Lower lobe of right lung (tissue), 2 donors: ENCODE data around the gene POLR1F. TPM values are rescaled to one million over a fixed set of nuclear protein-coding genes. Genes with fewer than 3 reads are reported as not detected.
"Not testable (repeated sequence)": the region's sequence is repeated elsewhere in the genome, so short reads cannot be mapped to it uniquely, and the experiment has no call there.

ENCODE experiments used
- ATAC-seq, 2 donors: fragments of 200-7000 bp; cut with Tn5 transposase; one replicate each; pipeline ENCODE4 v1.9.1; 2020 to 2022; ENCODE audit warnings: mild to moderate bottlenecking in 2 of 2, moderate library complexity in 2 of 2
- DNase-seq: peaks from one replicate; pipeline ENCODE4 v3.0.0-alpha.2; 2020
- H3K27ac ChIP-seq: fragments of 200-600 bp; one replicate; pipeline ENCODE4 v1.8.0; 2022
- H3K27me3 ChIP-seq: fragments of 200-600 bp; one replicate; pipeline ENCODE4 v1.8.0; 2022; ENCODE audit warnings: low read depth
- H3K36me3 ChIP-seq: fragments of 200-600 bp; one replicate; pipeline ENCODE4 v1.8.0; 2022; ENCODE audit warnings: mild to moderate bottlenecking
- H3K4me1 ChIP-seq: fragments of 200-600 bp; one replicate; pipeline ENCODE4 v1.8.0; 2022
- H3K4me3 ChIP-seq: fragments of 200-600 bp; one replicate; pipeline ENCODE4 v1.8.0; 2022; ENCODE audit warnings: mild to moderate bottlenecking
- H3K9me3 ChIP-seq: fragments of 200-600 bp; one replicate; pipeline ENCODE4 v1.8.0; 2022
- CTCF ChIP-seq: fragments of 200-600 bp; IDR thresholded peaks from one replicate; pipeline ENCODE4 v1.8.0; 2022; ENCODE audit warnings: antibody characterized with exemption, mild to moderate bottlenecking
- intact Hi-C: fragments of 100-400 bp; cut with DNase I; formaldehyde crosslinking; loops from one replicate; pipeline ENCODE4 v1.11.0; 2022
- total RNA-seq: library from RNA; stranded (reverse); fragmentation: NEBNext Ultra II Directional; extraction: Animal tissue kit (Norgen Biotek cat#: 25700); gene quantifications from one replicate; pipeline ENCODE4 v1.2.1, GENCODE V29; 2021
- donor health status: DM: no; HTN: yes; CAD: no; lungs with severe emphysema.

The POLR1F gene
- total RNA-seq, 1 donor from 2014 or later = 8.6 TPM

GRCh38 chr7:19692111-19692828 is 16.6 kb downstream of the POLR1F start:
- intact Hi-C loops = no loop called here
- DNase-seq (no peak), ATAC-seq (no peak)
- no peaks in the 10 kb centered on the region for H3K9me3 ChIP-seq
- H3K27ac ChIP-seq = no peak overlapping the region
- H3K36me3 ChIP-seq = peaks cover 6% of the 10 kb centered on the region
- H3K4me1 ChIP-seq = no peaks in the 10 kb centered on the region
- H3K27me3 ChIP-seq = no peaks in the 10 kb centered on the region
- TF ChIP-seq CTCF = no peak
- H3K4me3 ChIP-seq = no peak overlapping the region

- Histone ChIP-seq H3K4me3 (no peak overlapping the region), H3K4me1 (no peaks in the 10 kb centered on the region), H3K9me3 (no peaks in the 10 kb centered on the region), H3K27me3 (no peaks in the 10 kb centered on the region), H3K27ac (no peak overlapping the region), H3K36me3 (no peaks in the 10 kb centered on the region)
- intact Hi-C loops = no loop called here
- ATAC-seq (no peak), DNase-seq (no peak)
- TF ChIP-seq CTCF = no peak
These were observed 18.1 kb downstream of the POLR1F start for GRCh38 chr7:19690736-19691135.

GRCh38 chr7:19689130-19689529 is 19.7 kb downstream of the POLR1F start:
- DNase-seq, H3K9me3 ChIP-seq, H3K27ac ChIP-seq, intact Hi-C loops, H3K4me1 ChIP-seq, ATAC-seq, H3K36me3 ChIP-seq, H3K4me3 ChIP-seq, H3K27me3 ChIP-seq: not testable (repeated sequence)

DNA sequence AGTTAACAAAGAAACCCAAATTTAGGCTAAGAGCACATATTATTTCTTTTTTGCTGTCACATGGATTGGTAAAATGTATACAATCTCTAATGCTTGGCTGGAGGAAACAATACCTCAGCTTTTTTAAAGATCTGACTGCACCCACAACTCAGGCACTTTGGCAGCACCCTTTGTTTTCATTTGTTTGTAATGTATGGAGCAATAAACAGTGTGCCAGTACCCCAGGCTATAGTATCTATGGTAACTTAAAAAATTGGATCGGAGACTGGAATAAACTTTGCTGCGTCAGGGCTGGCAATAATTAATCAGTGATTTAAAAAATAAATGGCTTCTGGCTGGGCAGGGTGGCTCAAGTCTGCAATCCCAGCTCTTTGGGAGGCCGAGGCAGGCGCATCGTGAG is 27.2 kb downstream of the POLR1F start:
- no peak for TF ChIP-seq CTCF
- H3K4me1 ChIP-seq = no peaks in the 10 kb centered on the region
- ATAC-seq (no peak), DNase-seq (no peak)
- no peaks in the 10 kb centered on the region for H3K9me3 ChIP-seq
- no peaks in the 10 kb centered on the region for H3K27me3 ChIP-seq
- intact Hi-C loops = no loop called here
- H3K27ac ChIP-seq = no peak overlapping the region
- no peak overlapping the region for H3K4me3 ChIP-seq
- H3K36me3 ChIP-seq = no peaks in the 10 kb centered on the region

DNA sequence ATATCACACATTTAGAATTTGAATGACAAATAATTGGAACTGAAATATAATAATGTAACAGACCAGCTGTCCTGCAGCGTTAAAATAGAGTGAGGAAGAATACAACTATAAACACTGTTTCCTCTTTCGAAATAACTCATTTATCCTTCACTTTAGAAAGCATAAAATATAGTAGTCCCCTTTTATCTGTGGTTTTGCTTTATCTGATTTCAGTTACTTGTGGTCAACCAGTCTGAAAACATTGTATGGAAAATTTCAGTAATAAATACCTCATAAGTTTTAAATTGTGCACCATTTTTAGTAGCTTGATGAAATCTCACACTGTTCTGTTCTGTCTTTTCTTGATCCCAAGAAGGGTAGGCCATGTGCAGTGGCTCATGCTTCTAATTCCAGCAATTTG is 31.7 kb downstream of the POLR1F start:
- Histone ChIP-seq H3K36me3 (no peaks in the 10 kb centered on the region), H3K27me3 (no peaks in the 10 kb centered on the region), H3K9me3 (no peaks in the 10 kb centered on the region), H3K4me1 (no peaks in the 10 kb centered on the region), H3K27ac (no peak overlapping the region), H3K4me3 (no peak overlapping the region)
- intact Hi-C loops = no loop called here
- ATAC-seq (no peak), DNase-seq (no peak)
- TF ChIP-seq CTCF = no peak

GRCh38 chr7:19675816-19676215 is 33.0 kb downstream of the POLR1F start:
- Histone ChIP-seq H3K4me1 (no peaks in the 10 kb centered on the region), H3K4me3 (no peak overlapping the region), H3K27ac (no peak overlapping the region), H3K27me3 (no peaks in the 10 kb centered on the region), H3K9me3 (no peaks in the 10 kb centered on the region), H3K36me3 (no peaks in the 10 kb centered on the region)
- intact Hi-C loops = no loop called here
- ATAC-seq = no peak
- TF ChIP-seq CTCF = no peak
- no peak for DNase-seq
